ENCODE measurements around the gene ELF4. TPM values are rescaled to one million over a fixed set of nuclear protein-coding genes. Genes with fewer than 3 reads are reported as not detected.

ELF4 gene
- total and polyA plus RNA-seq, 2 experiments from 2014 or later, result 0.50 to 1.8 TPM

DNA sequence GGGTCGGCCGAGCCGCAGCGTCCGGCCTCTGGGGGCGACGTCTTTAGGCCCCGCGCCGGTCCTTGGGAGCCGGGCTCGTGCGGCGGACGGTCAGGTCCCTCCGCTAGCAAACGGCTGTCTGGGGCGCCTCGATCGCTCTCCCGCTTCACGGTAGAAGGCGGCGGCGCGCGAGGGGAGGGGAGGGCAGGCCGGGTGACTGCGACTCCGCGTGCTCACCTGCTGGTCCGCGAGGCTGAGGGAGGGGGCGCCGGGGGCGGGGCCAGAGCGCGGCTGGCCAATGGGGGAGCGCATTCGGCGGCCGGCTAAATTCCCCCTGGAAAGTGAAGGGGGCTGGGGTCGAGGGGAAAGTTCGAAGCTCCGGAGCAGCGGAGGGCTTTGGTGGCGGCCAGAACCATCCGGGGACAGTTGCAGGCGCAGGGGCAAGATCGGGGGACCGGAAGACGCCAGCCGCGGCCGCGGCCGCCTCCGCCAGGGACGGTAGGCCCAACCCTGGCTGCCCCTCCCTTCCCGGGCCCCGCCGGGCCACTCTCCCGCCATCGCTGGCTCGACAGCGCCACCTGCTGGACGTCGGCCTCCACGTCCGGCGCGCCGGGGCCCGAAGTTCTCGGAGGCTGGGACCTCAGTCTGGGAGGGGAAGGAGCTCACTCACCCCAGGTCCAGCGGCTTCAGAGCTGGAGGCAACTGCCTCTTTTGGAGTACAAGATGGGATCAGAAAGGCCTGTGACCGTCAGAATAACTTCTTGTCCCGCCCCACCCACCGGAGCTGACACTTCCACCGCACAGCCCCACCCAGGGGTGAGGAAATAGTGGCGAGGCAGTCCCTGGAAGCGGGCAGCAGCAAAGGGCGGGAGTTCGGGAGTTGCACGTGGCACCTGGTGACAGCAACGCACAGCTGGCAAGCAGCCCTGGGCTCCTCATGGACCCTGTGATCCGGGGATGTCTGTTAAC is 49.9 kb downstream of the ELF4 start:
- H3K27me3 ChIP-seq (ENCODE audit: insufficient read depth), result peaks cover 37% of the 10 kb centered on the region

DNA sequence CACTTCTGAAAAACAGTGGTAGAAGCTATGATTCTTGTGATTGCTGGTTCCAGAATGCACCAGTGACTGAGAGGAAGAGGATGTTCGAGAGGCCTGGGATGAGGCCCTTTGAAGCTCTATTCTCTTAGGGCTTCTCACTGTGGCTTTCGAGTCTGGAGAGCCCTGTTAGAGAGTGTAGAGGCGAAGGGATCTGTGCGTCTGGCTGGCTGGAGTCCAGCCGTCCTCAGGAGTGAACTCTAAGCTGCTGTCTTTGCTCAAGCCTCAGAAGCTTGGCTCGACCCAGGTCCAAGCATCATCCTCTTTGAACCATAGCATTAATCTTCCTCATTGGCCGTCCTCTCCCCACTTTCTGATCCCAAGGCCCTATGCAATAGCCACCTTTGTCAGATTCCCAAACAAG is 51.6 kb downstream of the ELF4 start:
- ATAC-seq (no peak), DNase-seq (ENCODE audit: low spot score) (no peak)
- H3K27me3 ChIP-seq (ENCODE audit: insufficient read depth), result peaks cover 37% of the 10 kb centered on the region
- TF ChIP-seq, protein P1, sequence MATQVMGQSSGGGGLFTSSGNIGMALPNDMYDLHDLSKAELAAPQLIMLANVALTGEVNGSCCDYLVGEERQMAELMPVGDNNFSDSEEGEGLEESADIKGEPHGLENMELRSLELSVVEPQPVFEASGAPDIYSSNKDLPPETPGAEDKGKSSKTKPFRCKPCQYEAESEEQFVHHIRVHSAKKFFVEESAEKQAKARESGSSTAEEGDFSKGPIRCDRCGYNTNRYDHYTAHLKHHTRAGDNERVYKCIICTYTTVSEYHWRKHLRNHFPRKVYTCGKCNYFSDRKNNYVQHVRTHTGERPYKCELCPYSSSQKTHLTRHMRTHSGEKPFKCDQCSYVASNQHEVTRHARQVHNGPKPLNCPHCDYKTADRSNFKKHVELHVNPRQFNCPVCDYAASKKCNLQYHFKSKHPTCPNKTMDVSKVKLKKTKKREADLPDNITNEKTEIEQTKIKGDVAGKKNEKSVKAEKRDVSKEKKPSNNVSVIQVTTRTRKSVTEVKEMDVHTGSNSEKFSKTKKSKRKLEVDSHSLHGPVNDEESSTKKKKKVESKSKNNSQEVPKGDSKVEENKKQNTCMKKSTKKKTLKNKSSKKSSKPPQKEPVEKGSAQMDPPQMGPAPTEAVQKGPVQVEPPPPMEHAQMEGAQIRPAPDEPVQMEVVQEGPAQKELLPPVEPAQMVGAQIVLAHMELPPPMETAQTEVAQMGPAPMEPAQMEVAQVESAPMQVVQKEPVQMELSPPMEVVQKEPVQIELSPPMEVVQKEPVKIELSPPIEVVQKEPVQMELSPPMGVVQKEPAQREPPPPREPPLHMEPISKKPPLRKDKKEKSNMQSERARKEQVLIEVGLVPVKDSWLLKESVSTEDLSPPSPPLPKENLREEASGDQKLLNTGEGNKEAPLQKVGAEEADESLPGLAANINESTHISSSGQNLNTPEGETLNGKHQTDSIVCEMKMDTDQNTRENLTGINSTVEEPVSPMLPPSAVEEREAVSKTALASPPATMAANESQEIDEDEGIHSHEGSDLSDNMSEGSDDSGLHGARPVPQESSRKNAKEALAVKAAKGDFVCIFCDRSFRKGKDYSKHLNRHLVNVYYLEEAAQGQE (IDR thresholded peaks at IDR 0.05; ENCODE audit: unreplicated experiment), result no peak
- TF ChIP-seq EZH2phosphoT487 (IDR thresholded peaks at IDR 0.05; ENCODE audit: unreplicated experiment) (no peak), JUNB (IDR thresholded peaks at IDR 0.05; ENCODE audit: unreplicated experiment) (no peak), POLR2AphosphoS5 (IDR thresholded peaks at IDR 0.05; ENCODE audit: low read depth) (no peak)
- H3K4me1 ChIP-seq (ENCODE audit: insufficient read depth), result peaks cover 9% of the 10 kb centered on the region; the same call in 1 of the 2 replicates
- no peaks in the 10 kb centered on the region for H3K36me3 ChIP-seq (ENCODE audit: insufficient read depth)
- Mint-ChIP-seq H3K9me3 (no peaks in the 10 kb centered on the region; the same call in 2 of the 3 replicates), H3K27me3 (ENCODE audit: insufficient read depth, low read depth, poor library complexity) (peaks cover 40% of the 10 kb centered on the region), H3K4me1 (peaks cover 16% of the 10 kb centered on the region), H3K27ac (no peak overlapping the region), H3K36me3 (ENCODE audit: low read depth) (no peaks in the 10 kb centered on the region), H3K4me3 (no peak overlapping the region)
- no peak overlapping the region for H3K4me3 ChIP-seq
- no peak overlapping the region for H3K4me2 ChIP-seq
- no peak overlapping the region for H2AFZ ChIP-seq
- no peaks in the 10 kb centered on the region for H3K9me2 ChIP-seq (ENCODE audit: insufficient read depth)
- H3F3A ChIP-seq (replicated peaks; ENCODE audit: low read depth), result no peaks in the 10 kb centered on the region
- H3K27ac ChIP-seq (ENCODE audit: low read depth), result no peak overlapping the region
- no peaks in the 10 kb centered on the region for H3K79me2 ChIP-seq (replicated peaks; ENCODE audit: insufficient read depth)
- no peaks in the 10 kb centered on the region for H4K20me1 ChIP-seq (replicated peaks; ENCODE audit: insufficient read depth)

More for the DNA sequence above, 49.9 kb downstream of the ELF4 start:
- Histone ChIP-seq H3K4me1 (ENCODE audit: insufficient read depth) (peaks cover 9% of the 10 kb centered on the region; the same call in 1 of the 2 replicates), H3K27ac (ENCODE audit: low read depth) (no peak overlapping the region), H3K9me2 (ENCODE audit: insufficient read depth) (no peaks in the 10 kb centered on the region), H3K79me2 (replicated peaks; ENCODE audit: insufficient read depth) (no peaks in the 10 kb centered on the region), H3F3A (replicated peaks; ENCODE audit: low read depth) (no peaks in the 10 kb centered on the region), H2AFZ (peak overlapping the region; percentile 85; the same call in 1 of the 2 replicates), H4K20me1 (replicated peaks; ENCODE audit: insufficient read depth) (no peaks in the 10 kb centered on the region), H3K36me3 (ENCODE audit: insufficient read depth) (no peaks in the 10 kb centered on the region), H3K4me2 (peak overlapping the region; percentile 77), H3K4me3 (peak overlapping the region; percentile 49)
- Mint-ChIP-seq H3K4me3 (peak overlapping the region; percentile 69), H3K27ac (no peak overlapping the region), H3K9me3 (no peaks in the 10 kb centered on the region; the same call in 2 of the 3 replicates), H3K4me1 (peaks cover 23% of the 10 kb centered on the region), H3K36me3 (ENCODE audit: low read depth) (no peaks in the 10 kb centered on the region), H3K27me3 (ENCODE audit: insufficient read depth, low read depth, poor library complexity) (peaks cover 41% of the 10 kb centered on the region)
- peak; percentile 64 for DNase-seq (ENCODE audit: low spot score)
- ATAC-seq, result peak; percentile 81
- TF ChIP-seq CREB1 (CRISPR knock-in tag; IDR thresholded peaks at IDR 0.05; ENCODE audit: low read depth) (0 out of 2 replicates have a peak, but pooled peaks have one; percentile 3), CTCF (conservative IDR thresholded peaks at IDR 0.05; ENCODE audit: low read depth in 2 of 2) (peak; percentile 46 to 82), JUNB (IDR thresholded peaks at IDR 0.05; ENCODE audit: unreplicated experiment) (no peak)
